ENCODE data around the gene FOXRED2. TPM values are rescaled to one million over a fixed set of nuclear protein-coding genes. Genes with fewer than 3 reads are reported as not detected.
"Not testable (repeated sequence)": the region's sequence is repeated elsewhere in the genome, so short reads cannot be mapped to it uniquely, and the experiment has no call there.

Gene FOXRED2
- polyA plus RNA-seq, 1 of the 3 experiments (the other 2 are of a cell fraction) = 7.9 TPM

DNA sequence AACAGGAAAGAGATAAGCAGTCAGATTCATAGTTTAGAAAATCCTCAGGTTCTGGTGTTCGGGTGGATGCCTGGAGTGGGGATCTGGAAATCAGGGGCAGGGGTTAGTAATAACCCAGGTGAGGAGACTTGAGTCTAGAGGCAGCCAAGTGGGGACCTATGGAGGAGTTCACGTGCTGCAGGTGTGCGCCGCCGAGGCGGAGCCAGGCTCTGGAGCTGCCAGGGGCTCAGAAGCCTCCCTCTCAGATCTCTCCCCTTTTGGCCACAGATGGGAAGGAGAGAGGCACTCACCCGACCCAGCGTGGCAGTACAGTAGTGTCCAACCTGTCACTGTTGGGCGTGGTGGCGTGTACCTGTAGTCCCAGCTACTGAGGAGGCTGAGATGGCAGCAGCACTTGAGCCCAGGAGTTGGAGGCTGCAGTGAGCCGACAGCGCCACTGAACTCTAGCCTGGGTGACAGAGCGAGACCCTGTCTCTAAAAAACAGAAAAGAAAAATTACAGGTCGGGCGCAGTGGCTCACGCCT, 52.9 kb downstream of the FOXRED2 start (continued):
- TF ChIP-seq REST (IDR thresholded peaks at IDR 0.05; ENCODE audit: low read depth, low read length) (no peak), SIN3A (IDR thresholded peaks at IDR 0.05; ENCODE audit: borderline replicate concordance, low read depth, low read length) (no peak), FOSL2 (IDR thresholded peaks at IDR 0.05; ENCODE audit: borderline replicate concordance, low read depth) (no peak), JUND (IDR thresholded peaks at IDR 0.05) (no peak), TEAD4 (IDR thresholded peaks at IDR 0.05; ENCODE audit: borderline replicate concordance, insufficient read depth) (no peak), NFIC (IDR thresholded peaks at IDR 0.05; ENCODE audit: borderline replicate concordance) (no peak)
- TF ChIP-seq, protein P1, sequence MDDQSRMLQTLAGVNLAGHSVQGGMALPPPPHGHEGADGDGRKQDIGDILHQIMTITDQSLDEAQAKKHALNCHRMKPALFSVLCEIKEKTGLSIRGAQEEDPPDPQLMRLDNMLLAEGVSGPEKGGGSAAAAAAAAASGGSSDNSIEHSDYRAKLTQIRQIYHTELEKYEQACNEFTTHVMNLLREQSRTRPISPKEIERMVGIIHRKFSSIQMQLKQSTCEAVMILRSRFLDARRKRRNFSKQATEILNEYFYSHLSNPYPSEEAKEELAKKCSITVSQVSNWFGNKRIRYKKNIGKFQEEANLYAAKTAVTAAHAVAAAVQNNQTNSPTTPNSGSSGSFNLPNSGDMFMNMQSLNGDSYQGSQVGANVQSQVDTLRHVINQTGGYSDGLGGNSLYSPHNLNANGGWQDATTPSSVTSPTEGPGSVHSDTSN (IDR thresholded peaks at IDR 0.05) = no peak

- H3K9ac ChIP-seq; H3K36me3 ChIP-seq (replicated peaks in 1 of 2; ENCODE audit: control insufficient read depth in 1 of 2, insufficient read depth in 2 of 2, low read length in 1 of 2); H3K27ac ChIP-seq (ENCODE audit: low read depth in 2 of 2, low read length in 1 of 2); H2AFZ ChIP-seq (ENCODE audit: low read depth); H3K4me1 ChIP-seq (ENCODE audit: control insufficient read depth in 1 of 2, insufficient read depth in 2 of 2, low read depth in 1 of 2, low read length in 1 of 2); H3K9me2 ChIP-seq; H3F3A ChIP-seq (replicated peaks; ENCODE audit: insufficient read depth); H3K79me2 ChIP-seq (ENCODE audit: insufficient read depth); H3K9me3 ChIP-seq; H3K4me3 ChIP-seq (ENCODE audit: low read depth in 2 of 2, low read length in 1 of 2); H4K20me1 ChIP-seq (ENCODE audit: insufficient read depth); DNase-seq; CTCF ChIA-PET; H3K27me3 ChIP-seq (ENCODE audit: insufficient read depth); H3K4me2 ChIP-seq; POLR2A ChIA-PET: not testable (repeated sequence)
- 91% methylated on average over 5 of the region's 5 CpGs for WGBS (ENCODE audit: low lambda C conversion rate)
Observed at GRCh38 chr22:36452978-36453607, 53.7 kb downstream of the FOXRED2 start.

GRCh38 chr22:36452250-36452977, 54.4 kb downstream of the FOXRED2 start:
- ChIA-PET POLR2A (no interaction called here), CTCF (no interaction called here)
- no peaks in the 10 kb centered on the region for H3K9me3 ChIP-seq
- no peak overlapping the region for H3K9ac ChIP-seq
- WGBS (ENCODE audit: low lambda C conversion rate) = 89% methylated on average over 8 of the region's 9 CpGs
- no peak overlapping the region for H2AFZ ChIP-seq (ENCODE audit: low read depth)
- no peaks in the 10 kb centered on the region for H3K79me2 ChIP-seq (ENCODE audit: insufficient read depth)
- H3K4me2 ChIP-seq = no peak overlapping the region
- H3K9me2 ChIP-seq = no peaks in the 10 kb centered on the region
- H4K20me1 ChIP-seq (ENCODE audit: insufficient read depth) = no peaks in the 10 kb centered on the region
- no peak overlapping the region for H3K27ac ChIP-seq (ENCODE audit: low read depth in 2 of 2, low read length in 1 of 2)
- H3K27me3 ChIP-seq (ENCODE audit: insufficient read depth) = no peaks in the 10 kb centered on the region
- H3K4me1 ChIP-seq (ENCODE audit: control insufficient read depth in 1 of 2, insufficient read depth in 2 of 2, low read depth in 1 of 2, low read length in 1 of 2) = peaks cover 0 to 8% of the 10 kb centered on the region in 2 experiments; a peak in 1 of 4 replicates
- DNase-seq = no peak
- H3F3A ChIP-seq (replicated peaks; ENCODE audit: insufficient read depth) = peaks cover 7% of the 10 kb centered on the region
- H3K4me3 ChIP-seq (ENCODE audit: low read depth in 2 of 2, low read length in 1 of 2) = no peak overlapping the region
- no peaks in the 10 kb centered on the region for H3K36me3 ChIP-seq (replicated peaks in 1 of 2; ENCODE audit: control insufficient read depth in 1 of 2, insufficient read depth in 2 of 2, low read length in 1 of 2)
- TF ChIP-seq ELF1 (IDR thresholded peaks at IDR 0.05) (no peak), SMC3 (IDR thresholded peaks at IDR 0.05; ENCODE audit: low read depth, low read length) (no peak), TAF1 (IDR thresholded peaks at IDR 0.05; ENCODE audit: borderline replicate concordance, low read depth, low read length) (no peak), GABPA (IDR thresholded peaks at IDR 0.05; ENCODE audit: low read depth) (no peak), USF2 (IDR thresholded peaks at IDR 0.05; ENCODE audit: borderline replicate concordance, low read depth, low read length) (no peak), ZBTB33 (IDR thresholded peaks at IDR 0.05; ENCODE audit: borderline replicate concordance, low read depth) (no peak), EZH2phosphoT487 (IDR thresholded peaks at IDR 0.05; ENCODE audit: borderline replicate concordance, low read depth) (no peak)
- TF ChIP-seq, protein P2, sequence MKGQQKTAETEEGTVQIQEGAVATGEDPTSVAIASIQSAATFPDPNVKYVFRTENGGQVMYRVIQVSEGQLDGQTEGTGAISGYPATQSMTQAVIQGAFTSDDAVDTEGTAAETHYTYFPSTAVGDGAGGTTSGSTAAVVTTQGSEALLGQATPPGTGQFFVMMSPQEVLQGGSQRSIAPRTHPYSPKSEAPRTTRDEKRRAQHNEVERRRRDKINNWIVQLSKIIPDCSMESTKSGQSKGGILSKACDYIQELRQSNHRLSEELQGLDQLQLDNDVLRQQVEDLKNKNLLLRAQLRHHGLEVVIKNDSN (IDR thresholded peaks at IDR 0.05; ENCODE audit: borderline replicate concordance, low read depth) = no peak

All from SK-N-SH (cell line).